ENCODE data around the gene UBR2. TPM values are rescaled to one million over a fixed set of nuclear protein-coding genes. Genes with fewer than 3 reads are reported as not detected.
"Not testable (repeated sequence)": the region's sequence is repeated elsewhere in the genome, so short reads cannot be mapped to it uniquely, and the experiment has no call there.

The UBR2 gene
- total RNA-seq, 1 experiment from 2014 or later: 14.9 TPM

DNA sequence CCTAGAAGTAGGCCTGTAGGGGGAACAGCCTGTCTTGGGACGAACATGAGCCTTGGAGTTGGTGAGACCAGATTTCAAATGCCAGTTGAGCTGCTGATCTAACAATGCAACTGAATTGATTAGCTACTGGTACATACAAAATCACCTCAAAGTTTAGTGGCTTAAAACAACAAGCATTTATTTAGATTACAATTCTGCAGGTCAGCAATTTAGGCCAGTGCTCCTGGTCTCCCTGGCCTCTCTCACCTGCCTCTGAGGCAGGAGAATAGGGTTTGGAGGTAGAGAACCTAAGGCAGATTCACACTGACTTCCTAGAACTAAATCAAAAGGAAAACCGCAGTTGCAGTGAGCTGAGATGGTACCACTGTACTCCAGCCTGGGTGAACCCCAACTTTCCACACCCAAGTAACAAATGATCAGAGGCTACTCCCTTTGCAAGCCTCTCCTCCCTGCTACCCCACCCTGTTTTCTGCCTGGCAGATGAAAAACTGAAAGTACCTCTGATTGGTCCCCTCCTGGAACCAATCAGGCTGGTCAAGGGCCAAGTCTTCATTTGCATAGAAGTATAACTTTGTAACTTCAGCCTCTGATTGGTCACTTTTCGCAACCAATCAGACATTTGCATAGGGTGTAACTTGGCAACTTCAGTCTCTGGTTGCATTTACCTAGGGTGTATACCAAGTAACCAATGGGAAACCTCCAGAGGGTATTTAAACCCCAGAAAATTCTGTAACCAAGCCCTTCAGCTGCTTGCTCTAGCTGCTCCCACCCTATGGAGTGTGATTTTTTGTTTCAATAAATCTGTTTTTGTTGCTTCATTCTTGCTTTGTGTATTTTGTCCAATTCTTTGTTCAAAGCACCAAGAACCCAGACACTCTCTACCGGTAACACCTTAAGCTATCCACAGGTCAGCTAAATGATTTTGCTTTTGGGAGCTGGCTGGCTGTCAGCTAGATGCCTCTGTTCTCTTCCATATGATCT is 8.1 kb upstream of the UBR2 start:
- DNase-seq (ENCODE audit: low spot score): peak; percentile 69

DNA sequence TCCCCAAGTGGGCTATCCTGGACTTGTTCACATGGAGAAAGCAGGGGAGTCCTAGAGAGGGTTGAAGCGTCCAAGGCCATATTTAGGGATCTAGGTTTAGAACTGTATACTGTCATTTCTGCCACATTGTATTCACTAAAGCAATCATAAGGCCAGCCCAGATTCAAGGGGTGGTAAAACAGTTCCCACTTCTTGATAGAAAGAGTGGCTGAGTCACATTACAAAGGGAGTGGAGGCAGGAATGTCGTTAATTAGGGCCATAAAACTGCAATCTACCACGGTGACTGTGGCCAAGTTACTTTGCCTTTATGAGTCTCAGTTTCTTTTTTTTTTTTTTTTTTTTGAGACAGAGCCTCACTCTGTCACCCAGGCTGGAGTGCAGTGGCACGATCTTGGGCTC is 7.4 kb upstream of the UBR2 start:
- no peak for DNase-seq (ENCODE audit: low spot score)

DNA sequence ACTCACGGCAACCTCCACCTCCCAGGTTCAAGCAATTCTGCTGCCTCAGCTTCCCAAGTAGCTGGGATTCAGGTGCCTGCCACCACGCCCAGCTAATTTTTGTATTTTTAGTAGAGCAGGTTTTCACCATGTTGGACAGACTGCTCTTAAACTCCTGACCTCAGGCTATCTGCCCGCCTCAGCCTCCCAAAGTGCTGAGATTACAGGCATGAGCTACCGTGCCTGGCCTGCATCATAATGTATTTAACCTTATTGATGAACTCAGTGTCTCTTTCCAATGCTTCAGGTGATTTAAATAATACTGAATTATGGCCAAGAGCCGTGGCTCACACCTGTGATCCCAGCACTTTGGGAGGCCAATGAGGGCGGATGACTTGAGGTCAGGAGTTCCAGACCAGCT is 4.6 kb upstream of the UBR2 start:
- DNase-seq (ENCODE audit: low spot score): not testable (repeated sequence)

DNA sequence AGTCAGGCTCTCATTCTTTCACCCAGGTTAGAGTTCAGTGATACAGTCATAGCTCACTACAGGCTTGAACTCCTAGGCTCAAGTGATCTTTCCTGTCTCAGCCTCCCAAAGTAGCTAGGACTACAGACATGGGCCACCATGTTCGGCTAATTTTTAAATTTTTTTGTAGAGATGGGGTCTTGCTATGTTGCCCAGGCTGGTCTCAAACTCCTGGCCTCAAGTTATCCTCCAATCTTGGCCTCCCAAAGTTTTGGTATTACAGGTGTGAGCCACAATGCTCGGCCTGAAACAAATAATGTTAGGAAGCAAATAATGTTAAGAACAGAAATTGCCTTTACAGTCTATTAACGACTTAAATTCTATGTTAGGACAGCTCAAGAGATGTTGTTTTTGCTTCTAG is 1.8 kb upstream of the UBR2 start:
- no peak for DNase-seq (ENCODE audit: low spot score)

DNA sequence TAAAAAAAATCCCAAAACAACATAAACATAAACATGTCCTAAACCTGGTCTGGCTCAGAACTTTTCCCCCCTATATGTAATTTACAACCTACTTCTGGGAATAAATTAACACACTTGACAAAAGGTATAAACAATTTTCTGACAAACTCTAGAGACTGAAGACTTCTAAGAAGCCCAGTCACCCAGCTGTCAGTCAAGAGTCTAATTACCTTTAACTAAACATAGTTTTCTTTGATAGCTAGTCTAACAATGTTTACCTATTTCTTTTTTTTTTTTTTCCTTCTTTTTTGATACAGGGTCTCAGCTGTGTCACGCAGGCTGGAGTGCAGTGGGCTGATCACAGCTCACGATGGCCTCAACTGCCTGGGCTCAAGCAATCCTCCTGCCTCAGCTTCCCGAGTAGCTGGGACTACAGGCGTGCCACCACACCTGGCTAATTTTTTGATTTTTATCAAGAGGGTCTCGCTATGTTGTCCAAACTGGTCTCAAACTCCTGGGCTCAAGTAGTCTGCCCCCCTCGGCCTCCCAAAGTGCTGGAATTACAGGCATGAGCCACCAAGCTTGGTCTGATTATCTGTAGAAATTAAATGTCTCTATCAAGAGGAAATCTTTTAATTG is 932 bp upstream of the UBR2 start:
- DNase-seq (ENCODE audit: low spot score): no peak

DNA sequence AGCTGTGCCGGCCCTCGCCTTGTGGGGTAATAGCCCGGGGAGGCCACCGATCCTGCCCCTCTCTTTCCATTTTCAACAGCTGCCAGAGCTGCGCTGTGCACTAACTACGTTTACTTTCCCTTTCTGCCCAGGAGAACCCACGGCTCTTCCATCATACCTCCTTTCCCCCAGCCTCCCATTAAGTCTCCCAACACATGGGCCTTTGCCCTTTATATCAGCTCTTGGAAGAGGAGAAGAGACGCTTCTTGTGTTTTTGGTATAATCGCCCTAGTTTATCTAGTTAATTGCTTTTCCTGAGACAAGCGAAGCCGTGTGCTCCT is 637 bp downstream of the UBR2 start:
- DNase-seq (ENCODE audit: low spot score): peak; percentile 37

DNA sequence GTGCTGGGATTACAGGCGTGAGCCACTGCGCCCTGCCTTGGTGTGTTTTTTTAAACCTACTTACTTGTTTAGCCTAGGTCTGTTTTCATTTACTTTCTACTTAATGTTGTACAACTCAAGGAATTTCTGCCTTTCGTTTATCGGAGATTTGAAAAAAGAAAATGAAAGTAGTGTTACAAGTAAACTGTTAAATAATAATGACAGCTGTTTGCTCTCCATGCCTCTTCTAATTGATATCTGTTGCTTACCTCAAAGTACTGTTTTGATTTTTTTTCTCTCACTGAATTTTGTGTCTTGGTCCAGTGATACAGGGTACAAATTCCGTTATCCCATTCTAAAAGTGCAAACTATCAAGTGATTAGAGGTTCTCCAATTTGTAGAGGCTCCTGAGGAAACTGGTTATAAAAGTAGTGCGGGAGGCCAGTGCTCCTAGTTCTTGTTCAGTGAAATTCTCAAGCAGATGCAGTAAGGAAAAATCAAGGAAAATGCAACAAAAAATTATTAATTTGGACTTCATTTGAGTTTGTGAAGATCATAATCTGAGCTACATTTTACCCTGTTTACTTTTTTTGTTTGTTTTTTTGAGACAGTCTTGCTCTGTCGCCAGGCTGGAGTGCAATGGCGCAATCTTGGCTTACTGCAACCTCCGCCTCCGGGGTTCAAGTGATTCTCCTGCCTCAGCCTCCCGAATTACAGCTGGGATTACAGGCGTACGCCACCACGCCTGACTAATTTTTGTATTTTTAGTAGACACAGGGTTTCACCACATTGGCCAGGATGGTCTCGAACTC is 2.2 kb downstream of the UBR2 start:
- no peak for DNase-seq (ENCODE audit: low spot score)

DNA sequence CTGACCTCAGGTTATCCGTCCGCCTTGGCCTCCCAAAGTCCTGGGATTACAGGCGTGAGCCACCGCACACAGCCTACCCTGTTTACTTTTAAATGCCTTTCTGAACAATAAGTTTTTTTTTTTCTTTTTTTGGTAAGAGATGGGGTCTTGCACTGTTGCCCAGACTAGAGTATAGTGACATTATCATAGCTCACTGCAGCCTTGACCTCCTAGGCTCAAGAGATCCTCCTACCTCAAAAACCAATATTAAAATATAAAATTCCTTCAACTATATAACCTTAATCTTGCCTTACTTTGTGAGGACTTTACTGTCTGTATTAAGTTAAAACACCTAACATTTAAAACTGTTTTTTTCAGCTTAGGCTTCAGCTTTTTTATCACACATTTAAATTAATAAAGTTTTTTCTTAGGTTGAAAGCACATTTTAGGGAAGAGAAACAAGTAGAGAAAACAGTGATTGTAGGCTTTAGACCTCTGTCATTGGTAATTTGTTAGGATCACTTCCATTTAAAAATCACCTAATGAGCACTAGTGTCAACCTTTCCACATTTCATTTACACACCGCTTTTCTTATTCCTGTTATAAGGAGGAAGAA is 2.9 kb downstream of the UBR2 start:
- no peak for DNase-seq (ENCODE audit: low spot score)

DNA sequence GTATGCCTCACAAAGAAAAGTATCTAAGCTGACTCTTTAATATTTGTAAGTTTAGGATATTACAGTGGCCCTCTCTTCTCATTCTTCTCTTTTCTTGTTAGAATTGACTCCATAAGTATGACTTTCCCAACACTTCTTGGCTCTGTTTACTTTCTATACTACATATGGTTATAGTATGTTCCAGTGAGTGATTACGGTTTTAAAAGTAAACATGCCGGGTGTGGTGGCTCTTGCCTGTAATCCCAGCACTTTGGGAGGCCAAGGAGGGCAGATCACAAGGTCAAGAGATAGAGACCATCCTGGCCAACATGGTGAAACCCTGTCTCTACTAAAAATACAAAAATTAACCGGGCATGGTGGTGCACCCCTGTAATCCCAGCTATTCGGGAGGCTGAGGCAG is 3.4 kb downstream of the UBR2 start:
- not testable (repeated sequence) for DNase-seq (ENCODE audit: low spot score)

DNA sequence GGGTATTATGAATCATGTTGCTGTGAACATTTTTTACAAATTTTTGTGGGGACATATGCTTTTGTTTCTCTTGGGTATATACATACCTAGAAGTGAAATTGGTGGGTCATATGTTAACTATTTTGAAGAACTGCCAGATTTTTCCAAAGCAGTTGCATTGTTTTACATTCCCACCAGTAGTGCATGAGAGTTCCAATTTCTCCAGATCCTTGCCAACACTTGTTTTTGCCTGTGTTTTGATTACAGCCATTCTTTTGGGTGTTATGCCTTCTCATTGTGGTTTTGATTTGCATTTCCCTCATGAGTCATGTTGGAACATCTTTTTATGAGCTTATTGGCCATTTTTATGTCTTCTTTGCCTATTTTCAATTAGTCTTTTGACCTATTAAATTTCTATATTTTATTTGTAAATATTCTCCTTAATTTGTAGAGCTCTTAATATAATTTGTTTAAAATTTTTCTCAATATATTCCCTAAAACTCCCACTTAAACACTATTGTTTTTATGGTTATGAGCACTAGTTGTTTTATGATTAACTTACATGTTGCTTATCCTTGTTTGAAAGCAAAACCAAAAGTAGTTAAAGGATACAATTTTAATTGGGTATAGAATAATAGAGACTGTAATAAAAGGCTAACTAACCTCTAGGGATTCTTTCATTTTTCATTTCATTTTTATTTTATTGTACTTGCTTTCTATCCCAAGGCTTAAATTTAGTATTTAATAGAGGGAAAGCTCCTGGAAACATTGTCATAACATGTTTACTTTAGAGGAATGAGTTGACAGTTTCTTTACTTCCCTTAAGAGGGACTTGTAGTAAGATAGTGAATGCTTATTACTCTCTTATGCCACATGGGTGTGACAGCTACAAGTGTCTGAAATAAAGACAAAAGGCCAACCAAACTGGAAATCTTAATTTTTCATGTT is 5.5 kb downstream of the UBR2 start:
- peak; percentile 72 for DNase-seq (ENCODE audit: low spot score)

DNA sequence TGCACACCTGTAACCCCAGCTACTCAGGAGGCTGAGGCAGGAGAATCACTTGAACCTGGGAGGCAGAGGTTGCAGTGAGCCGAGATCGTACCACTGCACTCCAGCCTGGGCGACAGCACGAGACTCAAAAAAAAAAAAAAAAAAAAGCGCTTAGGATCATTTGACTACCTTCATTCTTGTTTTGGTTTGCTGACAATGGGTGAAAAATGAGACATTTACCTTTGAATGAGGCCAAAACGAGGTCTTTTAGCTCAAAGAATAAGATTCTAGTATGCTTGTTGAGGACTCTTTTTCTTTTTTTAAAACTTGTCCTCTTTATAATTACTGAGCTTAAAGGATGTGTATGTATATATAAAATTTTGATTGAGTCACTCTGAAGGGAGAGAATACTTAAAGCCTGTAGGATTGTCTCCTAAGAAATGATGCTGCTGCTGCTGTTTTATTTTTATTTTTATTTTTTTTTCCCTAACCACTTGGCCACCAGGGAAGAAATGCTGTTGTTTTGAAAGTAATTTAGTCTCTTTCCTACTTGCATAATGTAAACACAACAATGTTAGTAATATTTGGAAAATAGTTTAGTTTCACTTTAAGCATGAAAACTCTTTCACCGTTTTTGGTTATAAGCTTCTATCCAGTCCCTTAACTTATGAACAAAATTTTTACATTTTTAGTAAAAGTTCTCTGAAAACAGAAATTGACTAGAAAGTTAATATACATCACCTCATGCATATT is 7.9 kb downstream of the UBR2 start:
- no peak for DNase-seq (ENCODE audit: low spot score)

DNA sequence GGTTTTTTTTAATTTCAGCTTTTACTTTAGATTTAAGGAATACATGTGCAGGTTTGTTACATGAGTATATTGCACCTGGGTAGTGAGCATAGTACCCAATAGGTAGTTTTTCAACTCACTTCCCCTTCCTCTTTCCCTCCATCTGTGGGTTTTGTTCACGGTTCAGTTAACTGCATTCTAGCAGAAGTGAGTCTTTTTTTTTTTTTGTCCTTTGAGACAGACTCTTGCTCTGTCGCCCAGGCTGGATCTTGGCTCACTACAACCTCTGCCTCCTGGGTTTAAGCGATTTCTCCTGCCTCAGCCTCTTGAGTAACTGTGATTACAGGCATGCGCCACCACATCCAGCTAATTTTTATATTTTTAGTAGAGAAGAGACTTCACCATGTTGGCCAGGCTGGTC is 8.7 kb downstream of the UBR2 start:
- DNase-seq (ENCODE audit: low spot score): no peak

DNA sequence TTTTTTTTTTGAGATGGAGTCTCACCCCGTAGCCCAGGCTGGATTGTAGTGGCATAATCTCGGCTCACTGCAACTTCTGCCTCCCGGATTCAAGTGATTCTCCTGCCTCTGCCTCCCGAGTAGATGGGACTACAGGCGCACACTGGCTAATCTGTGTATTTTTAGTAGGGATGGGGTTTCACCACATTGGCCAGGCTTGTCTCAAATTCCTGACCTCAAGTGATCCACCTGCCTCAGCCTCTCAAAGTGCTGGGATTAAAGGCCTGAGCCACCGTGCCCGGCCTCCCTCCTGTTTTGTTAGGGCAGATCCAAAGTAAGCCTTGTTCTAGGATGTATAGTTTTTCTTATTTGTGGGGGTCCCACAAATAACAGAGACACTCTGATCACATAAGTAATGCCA is 12.7 kb downstream of the UBR2 start:
- DNase-seq (ENCODE audit: low spot score): not testable (repeated sequence)

DNA sequence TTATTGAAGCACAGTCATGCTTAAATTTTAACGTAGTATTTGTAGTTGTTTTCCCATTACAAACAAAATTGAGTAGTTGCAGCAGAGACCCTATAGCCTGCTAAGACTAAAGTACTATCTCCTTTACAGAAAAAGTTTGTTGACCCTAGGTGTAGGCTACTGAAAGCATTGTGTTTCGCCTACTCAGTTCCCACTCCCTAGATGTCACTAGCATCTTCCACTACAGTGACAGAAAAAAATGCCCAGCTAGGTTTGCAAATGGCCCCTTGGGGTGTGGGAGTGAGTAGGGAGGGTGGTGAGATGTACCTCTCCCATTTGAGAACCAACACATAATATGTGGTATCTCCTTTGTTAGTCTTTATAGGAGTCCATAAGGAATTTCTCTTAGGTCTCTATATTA is 34.5 kb downstream of the UBR2 start:
- DNase-seq (ENCODE audit: low spot score): no peak

DNA sequence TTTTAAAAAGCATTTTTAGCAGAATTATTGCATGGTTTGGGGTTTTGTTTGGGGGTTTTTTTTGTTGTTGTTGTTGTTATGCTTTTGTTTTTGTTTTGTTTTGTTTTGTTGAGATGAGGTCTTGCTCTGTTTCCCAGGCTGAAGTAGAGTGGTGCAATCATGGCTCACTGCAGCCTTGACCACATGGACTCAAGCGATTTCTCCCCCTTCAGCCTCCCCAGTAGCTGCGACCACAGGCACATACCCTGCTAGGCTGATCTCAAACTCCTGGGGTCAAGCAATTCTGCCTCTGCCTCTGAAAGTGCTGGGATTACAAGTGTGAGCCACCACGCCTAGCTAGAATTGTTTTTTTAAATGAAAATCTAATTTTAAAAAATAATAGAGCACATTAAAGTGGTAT is 35.7 kb downstream of the UBR2 start:
- no peak for DNase-seq (ENCODE audit: low spot score)

DNA sequence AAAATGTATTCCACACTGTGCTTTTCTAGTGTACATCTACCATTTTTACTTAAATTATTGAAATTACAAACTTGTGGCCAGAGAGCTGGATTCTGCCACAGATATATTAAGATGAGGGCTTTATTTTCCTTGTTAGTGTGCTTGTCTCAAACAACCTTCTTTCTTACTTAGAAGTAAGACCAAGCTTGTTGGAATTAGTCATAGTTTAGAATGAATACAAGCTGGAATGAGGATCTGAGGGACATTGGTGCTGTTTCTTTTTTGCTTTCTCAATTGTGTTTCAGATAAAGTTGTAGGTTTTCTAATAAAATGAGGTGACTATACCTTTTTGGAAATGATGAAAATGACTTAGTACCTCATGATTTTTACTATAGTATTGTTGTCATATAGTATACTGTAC is 40.3 kb downstream of the UBR2 start:
- DNase-seq (ENCODE audit: low spot score): no peak

DNA sequence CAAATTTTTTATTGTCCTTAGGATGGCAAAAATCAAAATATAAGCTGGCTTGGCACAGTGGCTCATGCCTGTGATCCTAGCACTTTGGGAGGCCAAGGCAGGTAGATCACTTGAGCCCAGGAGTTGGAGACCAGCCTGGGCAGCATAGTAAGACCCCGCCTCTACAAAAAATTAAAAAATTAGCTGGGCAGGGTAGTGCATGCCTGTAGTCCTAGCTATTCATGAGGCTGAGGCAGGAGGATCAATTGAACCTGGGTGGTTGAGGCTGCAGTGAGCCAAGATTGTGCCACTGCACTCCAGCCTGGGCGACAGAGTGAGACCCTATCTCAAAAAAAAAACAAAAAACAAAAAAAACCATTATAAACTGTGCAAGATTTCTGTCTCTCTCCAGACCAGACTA is 40.9 kb downstream of the UBR2 start:
- DNase-seq (ENCODE audit: low spot score): not testable (repeated sequence)

DNA sequence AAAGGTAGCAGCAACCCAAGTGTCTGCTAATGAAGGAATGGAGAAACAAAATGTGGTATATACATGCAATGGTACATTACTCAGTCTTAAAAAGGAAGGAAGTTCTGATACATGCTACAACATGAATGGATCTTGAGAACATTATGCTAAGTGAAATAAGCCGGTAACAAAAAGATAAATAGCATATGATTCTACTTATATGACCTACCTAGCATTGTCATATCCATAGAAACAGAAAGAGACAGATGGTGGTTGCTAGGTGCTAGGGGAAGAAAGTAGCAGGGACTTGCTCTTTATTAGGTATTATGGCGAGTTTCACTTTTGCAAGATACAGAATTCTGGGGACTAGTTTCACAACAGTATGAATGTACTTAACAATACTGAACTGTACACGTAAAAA is 46.6 kb downstream of the UBR2 start:
- no peak for DNase-seq (ENCODE audit: low spot score)

DNA sequence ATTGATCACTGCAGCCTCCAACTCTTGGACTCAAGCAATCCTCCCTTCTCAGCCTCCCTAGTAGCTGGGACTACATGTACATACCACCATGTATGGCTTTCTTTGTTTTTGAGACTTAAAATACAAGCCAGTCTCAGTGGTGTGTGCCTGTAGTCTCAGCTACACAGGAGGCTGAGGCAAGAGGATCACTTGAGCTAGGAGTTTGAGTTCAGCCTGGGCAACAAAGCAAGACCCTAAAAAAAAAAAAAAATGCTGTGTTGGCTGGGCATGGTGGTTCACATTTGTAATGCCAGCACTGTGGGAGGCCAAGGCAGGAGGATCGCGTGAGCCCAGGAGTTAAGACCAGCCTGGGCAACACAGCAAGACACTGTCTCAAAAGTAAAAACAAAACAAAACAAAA is 51.7 kb downstream of the UBR2 start:
- DNase-seq (ENCODE audit: low spot score): no peak

DNA sequence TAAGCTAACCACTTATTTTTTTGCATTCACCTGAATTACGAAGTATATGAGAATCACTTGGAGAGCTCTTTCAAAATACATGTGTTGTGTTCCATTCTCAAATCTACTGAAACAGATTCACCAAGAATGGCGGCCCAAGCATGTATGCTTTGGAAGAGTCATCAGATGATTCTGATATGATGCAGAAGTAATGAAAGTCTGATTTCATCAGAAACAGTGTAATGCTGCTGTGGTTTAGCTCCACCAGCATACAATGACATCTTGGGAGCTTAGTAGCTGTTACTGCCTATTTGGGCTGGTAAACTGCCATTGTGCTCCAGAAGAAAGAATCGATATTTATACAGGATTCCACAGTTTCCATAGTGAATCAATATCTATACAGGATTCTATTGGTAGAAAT is 52.9 kb downstream of the UBR2 start:
- no peak for DNase-seq (ENCODE audit: low spot score)
